Vagina (tissue), 2 donors: ENCODE results near the gene CDH24.

Source experiments
- POLR2AphosphoS5 ChIP-seq, 2 donors: sonication (generic); formaldehyde crosslinking; IDR thresholded peaks; one replicate each; pipeline ENCODE4 v1.9.0; 2017; ENCODE audit warnings: antibody characterized with exemption in 2 of 2, mild to moderate bottlenecking in 2 of 2, low read depth in 1 of 2; ENCODE audit not compliant: insufficient read depth in 1 of 2
- TF ChIP-seq, protein P1 (sequence below), 3 experiments: fragments of 450-650 bp in 2 of 3; fragments of 200-600 bp in 1 of 3; sonication (generic) in 1 of 3; IDR thresholded peaks; one replicate each; pipeline ENCODE4 v1.5.1; 2017 to 2019; ENCODE audit warnings: antibody characterized with exemption in 3 of 3, mild to moderate bottlenecking in 2 of 3, moderate library complexity in 2 of 3

DNA sequence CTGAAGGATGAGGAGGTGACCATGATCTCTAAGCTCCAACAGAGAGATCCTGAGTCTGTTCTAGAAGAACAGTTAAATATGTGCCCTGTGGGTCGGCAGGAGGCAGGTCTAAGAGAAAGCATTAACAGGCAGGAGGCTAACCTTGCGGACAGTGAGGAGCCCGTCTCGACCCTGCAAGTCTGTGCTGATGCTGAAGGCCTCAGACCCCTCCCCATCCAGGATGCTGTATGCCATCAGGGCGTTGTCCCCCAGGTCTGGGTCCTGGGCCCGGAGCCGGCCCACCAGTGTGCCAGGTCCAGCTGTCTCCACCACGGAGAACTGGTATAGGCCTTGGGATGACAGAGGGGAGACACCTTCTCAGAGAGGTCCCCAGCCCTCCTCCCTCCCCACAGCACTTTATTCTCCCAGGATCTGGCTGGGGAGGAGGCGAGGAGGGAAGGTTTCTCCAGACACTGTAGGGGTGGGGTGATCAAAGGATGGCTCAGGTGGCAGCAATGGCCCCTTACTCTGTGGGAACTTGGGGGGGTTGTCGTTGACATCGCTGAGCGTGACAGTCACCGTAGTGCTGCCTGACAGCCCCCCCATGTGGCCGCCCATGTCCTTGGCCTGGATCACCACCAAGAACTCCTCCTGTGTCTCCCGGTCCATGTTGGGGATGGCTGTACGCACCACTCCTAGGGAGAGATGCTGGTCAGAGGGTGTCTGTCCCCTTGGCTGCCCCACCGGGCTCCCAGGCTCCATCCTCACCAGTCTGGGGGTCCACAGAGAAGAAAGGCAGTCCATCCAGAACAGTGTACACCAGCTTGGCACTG lies 3.1 kb downstream of the CDH24 start:
- TF ChIP-seq, protein P1, sequence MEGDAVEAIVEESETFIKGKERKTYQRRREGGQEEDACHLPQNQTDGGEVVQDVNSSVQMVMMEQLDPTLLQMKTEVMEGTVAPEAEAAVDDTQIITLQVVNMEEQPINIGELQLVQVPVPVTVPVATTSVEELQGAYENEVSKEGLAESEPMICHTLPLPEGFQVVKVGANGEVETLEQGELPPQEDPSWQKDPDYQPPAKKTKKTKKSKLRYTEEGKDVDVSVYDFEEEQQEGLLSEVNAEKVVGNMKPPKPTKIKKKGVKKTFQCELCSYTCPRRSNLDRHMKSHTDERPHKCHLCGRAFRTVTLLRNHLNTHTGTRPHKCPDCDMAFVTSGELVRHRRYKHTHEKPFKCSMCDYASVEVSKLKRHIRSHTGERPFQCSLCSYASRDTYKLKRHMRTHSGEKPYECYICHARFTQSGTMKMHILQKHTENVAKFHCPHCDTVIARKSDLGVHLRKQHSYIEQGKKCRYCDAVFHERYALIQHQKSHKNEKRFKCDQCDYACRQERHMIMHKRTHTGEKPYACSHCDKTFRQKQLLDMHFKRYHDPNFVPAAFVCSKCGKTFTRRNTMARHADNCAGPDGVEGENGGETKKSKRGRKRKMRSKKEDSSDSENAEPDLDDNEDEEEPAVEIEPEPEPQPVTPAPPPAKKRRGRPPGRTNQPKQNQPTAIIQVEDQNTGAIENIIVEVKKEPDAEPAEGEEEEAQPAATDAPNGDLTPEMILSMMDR (IDR thresholded peaks at IDR 0.05): no peak
- no peak for TF ChIP-seq POLR2AphosphoS5 (IDR thresholded peaks at IDR 0.05; ENCODE audit: insufficient read depth in 1 of 2, low read depth in 1 of 2)
